ENCODE data around the gene EXOC4.
"Not testable (repeated sequence)": the region's sequence is repeated elsewhere in the genome, so short reads cannot be mapped to it uniquely, and the experiment has no call there.

The EXOC4 gene

GRCh38 chr7:133275446-133276095 lies 22.7 kb downstream of the EXOC4 start:
- no peak for DNase-seq (ENCODE audit: low spot score)

GRCh38 chr7:133278975-133279374 lies 26.1 kb downstream of the EXOC4 start:
- not testable (repeated sequence) for DNase-seq (ENCODE audit: low spot score)

- no peak for DNase-seq (ENCODE audit: low spot score)
Observed at GRCh38 chr7:133282094-133282493, 29.2 kb downstream of the EXOC4 start.

GRCh38 chr7:133284092-133284491 lies 31.2 kb downstream of the EXOC4 start:
- DNase-seq (ENCODE audit: low spot score): no peak

DNA sequence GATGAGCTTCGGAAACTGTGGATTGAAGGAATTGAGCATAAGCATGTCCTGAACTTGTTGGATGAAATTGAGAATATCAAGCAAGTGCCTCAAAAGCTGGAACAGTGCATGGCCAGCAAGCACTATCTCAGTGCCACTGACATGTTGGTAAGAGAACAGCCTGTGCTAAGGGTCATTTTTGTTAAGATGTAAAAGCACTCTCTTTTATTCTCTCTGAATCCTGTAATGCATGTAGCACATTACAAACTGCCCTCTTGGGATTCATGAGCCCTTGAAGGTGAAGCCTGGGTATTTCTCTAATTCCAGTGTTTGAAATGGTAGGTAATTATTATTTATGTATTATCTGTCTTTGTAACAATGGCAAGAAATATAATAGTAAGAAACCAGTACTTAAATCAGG lies 36.1 kb downstream of the EXOC4 start:
- no peak for DNase-seq (ENCODE audit: low spot score)

DNA sequence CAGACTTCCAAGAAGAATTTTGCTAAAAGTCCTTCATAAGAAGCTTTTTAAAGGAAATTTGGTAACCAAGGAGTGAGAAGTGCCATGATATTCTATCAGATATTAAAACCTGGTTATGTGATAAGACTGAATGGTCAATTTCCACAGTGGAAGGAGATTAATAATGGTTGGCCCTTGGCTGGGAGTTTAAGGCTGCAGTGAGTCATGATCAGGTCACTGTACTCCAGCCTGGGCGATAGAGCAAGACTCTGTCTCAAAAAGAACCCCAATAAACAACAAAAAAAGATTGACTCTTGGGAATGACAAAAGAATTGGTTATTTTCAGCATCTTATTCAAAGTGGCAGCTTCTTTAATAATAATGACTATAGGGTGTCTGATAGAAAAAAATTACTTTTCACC lies 37.2 kb downstream of the EXOC4 start:
- DNase-seq (ENCODE audit: low spot score): no peak

- DNase-seq (ENCODE audit: low spot score): no peak
Observed at GRCh38 chr7:133290676-133291333, 37.9 kb downstream of the EXOC4 start.

DNA sequence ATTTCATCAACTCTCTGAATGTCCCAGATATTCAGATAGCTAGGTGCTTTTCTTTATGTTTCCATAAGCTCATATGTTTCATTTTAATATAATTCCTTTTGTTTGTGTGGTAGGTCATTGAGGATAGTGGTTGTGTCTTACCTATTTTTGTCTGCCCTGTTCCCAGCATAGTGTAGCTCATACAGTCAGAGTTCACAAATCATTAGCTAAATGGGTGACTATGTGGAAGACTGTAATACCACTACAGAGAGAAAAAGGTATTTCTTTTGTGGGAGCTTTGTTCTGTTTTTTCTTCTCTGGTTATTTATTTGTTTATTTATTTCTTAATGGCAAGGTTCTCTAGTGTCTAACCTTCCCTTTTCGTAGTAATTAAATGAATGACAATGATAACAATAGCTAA lies 39.8 kb downstream of the EXOC4 start:
- DNase-seq (ENCODE audit: low spot score): no peak

- no peak for DNase-seq (ENCODE audit: low spot score)
Observed at GRCh38 chr7:133293384-133294160, 40.7 kb downstream of the EXOC4 start.

DNA sequence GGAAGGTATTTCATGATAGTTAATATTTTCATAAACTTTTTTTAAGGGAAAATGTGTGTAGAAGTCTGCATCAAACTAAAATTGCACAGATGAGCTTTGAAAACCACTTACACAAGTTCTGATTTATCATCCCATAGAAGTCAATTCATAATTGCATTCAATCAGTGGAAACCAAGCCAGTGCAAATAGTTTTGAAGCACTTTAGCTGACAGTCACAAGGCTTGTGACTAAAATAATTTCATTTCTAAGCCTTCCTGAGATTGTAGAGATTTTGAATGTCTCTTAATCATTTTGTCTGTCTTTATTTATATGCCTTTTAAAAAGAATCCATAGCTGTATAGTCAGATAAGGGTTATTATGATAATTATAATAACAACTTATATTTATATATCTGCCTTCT lies 41.4 kb downstream of the EXOC4 start:
- no peak for DNase-seq (ENCODE audit: low spot score)

DNA sequence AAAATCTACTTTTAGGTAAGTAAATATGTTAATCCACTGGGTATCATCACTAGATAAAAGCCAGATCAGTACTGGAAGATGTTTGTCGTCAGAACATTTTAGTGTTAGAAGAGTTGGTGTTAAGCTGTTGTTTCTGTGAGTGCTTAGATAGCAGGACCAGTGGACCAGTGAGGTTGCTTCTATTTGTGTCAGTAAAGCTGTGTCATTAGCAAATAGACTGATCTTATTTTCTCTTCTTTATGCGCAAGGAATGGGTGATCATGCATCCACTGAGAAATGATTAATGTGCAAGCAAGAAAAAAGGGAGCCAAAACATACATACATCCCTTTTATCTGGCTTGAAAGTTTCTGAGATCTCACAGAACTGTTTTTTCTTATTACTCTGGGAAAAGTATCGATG lies 42.6 kb downstream of the EXOC4 start:
- DNase-seq (ENCODE audit: low spot score): no peak

GRCh38 chr7:133297093-133297492 lies 44.2 kb downstream of the EXOC4 start:
- DNase-seq (ENCODE audit: low spot score): no peak

- DNase-seq (ENCODE audit: low spot score): no peak
Observed at GRCh38 chr7:133298080-133298479, 45.2 kb downstream of the EXOC4 start.

DNA sequence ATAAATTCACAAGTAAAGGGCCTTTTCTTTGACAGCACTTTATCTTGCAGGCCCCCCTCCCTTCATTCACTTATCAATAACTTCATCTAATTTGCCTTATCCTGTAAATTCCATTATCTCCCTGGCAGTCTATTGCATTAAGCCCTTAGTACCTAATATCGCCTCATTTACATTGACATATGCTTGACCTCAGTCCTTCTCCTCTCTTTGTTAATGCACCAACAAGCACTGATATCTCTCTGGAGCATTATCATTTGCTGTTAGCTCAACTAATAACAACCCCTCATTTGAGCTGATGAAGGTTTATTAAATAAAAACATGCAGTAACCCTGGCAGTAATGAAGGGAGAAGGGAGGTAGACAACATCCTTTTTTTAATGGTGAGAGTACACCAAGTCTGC lies 46.8 kb downstream of the EXOC4 start:
- no peak for DNase-seq (ENCODE audit: low spot score)

DNA sequence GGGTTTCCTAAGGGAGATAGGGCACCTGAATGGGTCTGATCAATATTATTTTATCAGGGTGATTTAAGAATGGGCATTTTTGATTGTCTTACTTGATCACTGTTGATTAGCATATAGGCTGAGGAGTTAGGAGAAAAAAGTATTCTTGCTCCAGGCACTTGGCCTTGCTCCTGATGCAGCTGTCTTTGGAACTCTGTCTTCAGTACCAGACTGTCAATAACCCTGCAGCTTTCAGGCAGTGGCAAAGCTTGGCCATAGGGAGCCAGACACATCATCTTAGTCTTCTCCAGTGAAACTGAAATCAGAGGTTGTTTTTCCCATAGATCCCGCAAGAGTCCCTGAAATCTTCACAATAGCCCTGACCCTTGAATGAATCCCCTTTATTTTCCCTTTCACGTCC lies 47.2 kb downstream of the EXOC4 start:
- DNase-seq (ENCODE audit: low spot score): no peak

DNA sequence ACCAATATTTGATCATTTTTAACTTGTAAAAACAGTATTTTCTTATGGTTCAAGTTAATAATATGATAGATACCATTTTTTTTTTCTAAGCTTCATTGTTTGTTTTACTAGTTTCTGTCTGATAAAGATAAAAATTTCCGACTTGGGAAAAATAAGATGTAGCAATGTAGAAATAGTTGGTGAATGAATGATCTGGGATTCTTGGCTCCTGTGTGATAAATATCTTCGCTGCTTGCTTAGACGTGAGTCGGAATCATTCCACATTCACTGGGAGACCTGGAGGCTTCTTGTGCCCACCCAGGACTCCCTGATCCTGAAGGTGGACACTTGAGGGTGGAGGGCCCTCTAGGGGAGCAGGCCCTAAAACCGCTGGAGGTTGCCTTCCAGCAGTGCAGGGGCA lies 47.9 kb downstream of the EXOC4 start:
- DNase-seq (ENCODE audit: low spot score): no peak

DNA sequence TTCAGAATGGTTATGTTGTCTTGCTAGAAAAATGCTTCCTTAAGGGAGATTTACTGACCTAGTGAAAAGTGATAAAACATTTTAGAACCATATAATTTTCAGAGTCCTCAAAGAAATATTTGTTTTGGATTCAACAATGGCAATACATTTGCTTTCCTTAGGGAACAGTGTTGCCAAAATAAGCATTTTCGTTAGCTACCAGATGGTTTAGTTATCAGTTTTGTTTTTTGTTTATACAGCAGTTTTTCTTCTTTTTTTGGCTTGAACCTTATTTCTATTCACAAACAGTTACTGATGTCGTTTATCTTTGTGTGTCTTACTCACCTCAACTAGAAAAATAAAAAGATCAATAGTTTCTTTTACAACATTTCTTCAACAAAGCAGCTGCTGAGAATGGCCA lies 48.6 kb downstream of the EXOC4 start:
- DNase-seq (ENCODE audit: low spot score): no peak

GRCh38 chr7:133303372-133303771 lies 50.5 kb downstream of the EXOC4 start:
- DNase-seq (ENCODE audit: low spot score): no peak

DNA sequence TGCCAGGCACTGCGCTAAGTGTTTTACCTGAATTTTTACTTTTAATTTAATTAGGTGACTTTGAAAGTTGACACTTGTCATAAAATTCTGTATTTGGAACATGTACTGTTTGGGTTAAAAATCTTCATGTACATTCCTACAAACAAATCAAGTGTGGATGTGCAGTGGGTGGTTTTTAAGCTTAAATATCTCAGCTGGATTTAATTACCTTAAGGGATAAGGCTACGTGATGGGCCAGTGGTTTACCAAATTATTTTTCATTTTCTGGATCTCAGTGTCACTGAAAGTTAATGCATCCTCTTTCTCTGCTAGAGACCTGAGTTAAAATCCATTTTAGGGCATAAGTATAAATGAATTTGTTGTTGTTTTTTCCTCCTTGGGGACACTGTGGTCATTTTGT lies 51.1 kb downstream of the EXOC4 start:
- no peak for DNase-seq (ENCODE audit: low spot score)

- DNase-seq (ENCODE audit: low spot score): no peak
Observed at GRCh38 chr7:133309333-133309732, 56.5 kb downstream of the EXOC4 start.

DNA sequence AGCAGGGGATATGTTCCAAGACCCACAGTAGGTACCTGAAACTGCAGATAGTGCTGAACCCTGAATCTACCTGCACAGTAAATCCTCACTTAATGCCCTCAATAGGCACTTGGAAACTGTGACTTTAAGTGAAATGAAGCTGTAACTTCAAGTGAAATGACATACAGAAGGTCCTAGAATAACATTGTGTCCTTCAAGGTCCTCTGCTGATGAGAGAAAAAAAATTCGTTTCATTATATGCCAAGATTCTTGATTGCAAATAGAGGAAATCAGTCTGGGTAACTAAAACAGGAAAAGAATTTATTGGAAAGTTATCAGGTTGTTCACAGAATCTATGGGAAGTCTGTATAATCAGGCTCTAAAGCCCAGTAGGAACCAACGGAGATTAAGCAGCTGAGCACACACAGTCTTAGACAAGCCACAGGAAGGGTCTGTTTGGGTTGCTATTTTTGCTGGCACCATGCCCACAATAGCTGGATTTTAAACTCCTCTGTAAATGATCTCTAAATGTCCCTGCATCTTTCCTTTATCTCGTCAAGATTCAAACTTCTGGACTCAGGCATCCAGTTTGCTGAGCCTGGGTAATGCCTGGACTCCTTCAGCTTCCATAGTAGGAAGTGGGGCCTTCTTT lies 57.5 kb downstream of the EXOC4 start:
- no peak for DNase-seq (ENCODE audit: low spot score)

GRCh38 chr7:133313575-133313974 lies 60.7 kb downstream of the EXOC4 start:
- DNase-seq (ENCODE audit: low spot score): no peak

DNA sequence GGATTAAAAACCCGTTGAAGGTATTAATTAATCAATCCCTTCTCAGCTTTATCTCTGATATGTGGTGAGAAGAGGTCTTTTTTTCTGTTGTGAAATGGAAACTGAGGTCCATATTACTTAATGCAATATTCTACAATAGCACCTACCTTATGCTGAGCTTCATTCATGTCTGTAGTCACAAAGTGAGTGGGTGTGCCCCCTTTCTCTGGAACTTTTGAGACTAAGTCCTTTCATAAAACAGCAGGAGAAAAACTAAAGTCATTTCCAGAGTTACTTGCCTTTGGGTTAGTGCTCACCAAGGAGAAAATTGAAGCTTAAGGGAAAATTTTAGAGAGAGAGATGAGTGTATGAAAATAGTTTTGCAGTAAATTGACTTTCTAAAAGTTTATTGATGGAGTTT lies 61.2 kb downstream of the EXOC4 start:
- no peak for DNase-seq (ENCODE audit: low spot score)
